Activated T-cell treated with anti-CD3 and anti-CD28 coated beads for 1 hour (primary cell): ENCODE results near the gene HDGF.

ENCODE experiments used
- DNase-seq: peaks from one replicate; pipeline ENCODE4 v3.0.0-alpha.2; 2020; ENCODE audit warnings: low read depth

The HDGF gene

DNA sequence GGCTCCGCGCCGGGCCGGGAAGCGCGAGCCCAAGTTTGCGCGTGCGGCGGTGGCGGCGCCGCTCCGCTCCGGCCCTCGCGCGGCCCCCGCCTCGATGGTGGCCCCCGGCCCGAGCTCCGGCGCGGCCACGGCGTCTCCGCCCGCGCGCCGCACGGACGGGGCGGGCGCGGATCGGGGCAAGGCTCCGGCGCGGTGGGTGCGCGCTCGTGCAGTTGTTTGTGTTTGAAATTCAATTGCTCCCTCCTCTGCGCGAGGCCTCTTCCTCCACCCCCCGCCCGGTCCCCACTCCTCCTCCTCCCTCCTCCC lies at the start of gene HDGF:
TSS of gene HDGF (minus strand) at position 225 of the 306 bp plus-strand sequence. CDS start 246 bp downstream, outside the sequence.
- DNase-seq: no peak

DNA sequence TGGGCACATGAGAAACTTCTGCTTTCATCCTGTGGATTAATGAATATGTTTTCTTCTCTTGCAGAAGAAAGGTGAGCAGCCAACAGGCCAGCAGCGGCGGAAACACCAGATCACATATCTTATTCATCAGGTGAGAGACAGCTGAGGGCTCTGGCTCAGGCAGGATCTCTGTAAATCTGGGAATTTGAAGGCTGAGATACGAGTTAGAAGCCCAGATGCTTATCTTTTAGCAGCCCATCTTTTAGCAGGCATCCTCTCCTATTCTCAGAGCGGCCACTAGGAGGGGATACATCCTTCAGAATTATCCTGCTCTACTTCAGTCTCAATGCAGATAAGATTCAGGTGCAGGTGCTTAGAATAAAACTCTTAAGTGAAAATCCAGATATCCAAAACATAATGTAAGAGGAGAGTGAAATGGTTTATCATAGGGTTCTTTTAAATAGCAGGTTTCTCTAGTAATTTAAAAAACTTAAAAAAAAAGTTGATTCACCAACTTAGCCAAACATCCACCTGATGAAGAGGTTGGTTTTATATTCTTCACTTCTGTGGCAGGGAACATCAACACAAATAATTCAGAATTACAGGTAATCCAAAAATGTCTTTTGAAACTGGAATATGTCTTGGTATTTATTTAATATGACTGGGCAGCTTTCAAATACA lies 45.9 kb upstream of the HDGF start:
- DNase-seq: peak; percentile 42

DNA sequence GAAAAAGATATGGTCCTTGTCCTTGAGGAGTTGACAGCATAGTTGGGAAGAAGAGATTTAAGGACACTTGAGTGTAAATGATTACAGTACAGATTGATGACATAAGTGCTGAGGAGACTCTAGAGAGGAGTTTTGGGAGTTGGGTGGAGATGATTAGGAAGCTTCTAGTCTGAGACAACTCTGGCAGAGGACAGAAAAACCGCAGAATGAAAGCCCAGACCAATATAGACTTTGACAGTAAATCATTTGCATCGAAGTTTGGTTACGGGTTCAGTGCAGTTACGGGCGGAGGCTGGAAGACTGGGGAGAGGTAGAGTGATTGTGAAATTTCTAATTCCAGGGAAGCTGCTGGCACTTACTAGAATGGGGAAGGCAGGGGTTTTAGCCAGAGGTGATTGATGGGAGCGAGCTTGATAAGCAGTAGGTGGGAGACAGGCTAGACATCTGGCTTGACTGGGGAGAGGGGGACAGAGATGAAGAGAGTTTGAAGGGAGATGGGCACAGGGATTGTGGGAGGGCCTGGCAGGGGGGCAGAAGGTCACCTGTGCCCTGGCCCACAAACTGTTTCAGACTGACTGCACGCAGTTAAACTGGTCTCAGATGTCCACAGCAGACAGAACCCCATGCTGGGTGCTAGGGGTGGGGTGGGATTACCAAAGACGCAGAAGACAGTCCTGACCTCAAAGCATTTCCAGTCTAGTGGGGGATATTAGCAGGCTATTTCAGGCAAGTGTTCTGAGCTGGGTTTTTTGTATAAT lies 45.0 kb upstream of the HDGF start:
- no peak for DNase-seq

DNA sequence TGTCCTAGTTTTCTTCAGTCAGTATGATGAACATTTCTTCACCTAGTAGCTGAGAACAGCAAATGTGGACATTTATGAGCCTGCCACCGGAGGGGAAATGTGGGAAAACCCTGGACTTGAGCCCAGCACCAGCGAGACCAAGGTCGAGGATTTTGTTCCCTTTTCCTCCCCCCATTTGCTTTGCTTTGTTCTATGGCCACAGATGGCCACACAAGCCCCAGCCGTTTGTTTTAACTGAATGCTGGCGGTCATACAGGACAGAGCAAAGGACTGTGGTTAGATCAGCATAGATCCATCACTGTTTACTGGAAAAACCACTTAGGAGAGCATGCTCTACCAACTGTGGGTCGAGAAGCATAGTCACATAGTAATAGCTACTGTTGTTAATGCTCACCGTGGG lies 44.3 kb upstream of the HDGF start:
- no peak for DNase-seq

DNA sequence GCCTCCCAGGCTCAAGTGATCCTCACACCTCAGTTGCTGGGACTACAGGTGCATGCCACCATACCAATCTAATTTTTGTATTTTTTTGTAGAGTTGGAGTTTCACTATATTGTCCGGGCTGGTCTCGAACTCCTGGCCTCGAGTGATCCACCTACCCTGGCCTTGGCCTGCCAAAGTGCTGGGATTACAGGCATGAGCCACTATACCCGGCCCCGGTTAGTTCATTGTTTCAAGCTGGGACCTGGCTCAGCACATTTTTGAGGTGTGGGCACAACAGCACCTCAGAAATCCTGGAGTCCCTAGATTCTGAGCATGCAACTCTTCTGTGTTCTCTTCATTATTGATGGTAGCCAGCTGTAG lies 43.9 kb upstream of the HDGF start:
- no peak for DNase-seq

DNA sequence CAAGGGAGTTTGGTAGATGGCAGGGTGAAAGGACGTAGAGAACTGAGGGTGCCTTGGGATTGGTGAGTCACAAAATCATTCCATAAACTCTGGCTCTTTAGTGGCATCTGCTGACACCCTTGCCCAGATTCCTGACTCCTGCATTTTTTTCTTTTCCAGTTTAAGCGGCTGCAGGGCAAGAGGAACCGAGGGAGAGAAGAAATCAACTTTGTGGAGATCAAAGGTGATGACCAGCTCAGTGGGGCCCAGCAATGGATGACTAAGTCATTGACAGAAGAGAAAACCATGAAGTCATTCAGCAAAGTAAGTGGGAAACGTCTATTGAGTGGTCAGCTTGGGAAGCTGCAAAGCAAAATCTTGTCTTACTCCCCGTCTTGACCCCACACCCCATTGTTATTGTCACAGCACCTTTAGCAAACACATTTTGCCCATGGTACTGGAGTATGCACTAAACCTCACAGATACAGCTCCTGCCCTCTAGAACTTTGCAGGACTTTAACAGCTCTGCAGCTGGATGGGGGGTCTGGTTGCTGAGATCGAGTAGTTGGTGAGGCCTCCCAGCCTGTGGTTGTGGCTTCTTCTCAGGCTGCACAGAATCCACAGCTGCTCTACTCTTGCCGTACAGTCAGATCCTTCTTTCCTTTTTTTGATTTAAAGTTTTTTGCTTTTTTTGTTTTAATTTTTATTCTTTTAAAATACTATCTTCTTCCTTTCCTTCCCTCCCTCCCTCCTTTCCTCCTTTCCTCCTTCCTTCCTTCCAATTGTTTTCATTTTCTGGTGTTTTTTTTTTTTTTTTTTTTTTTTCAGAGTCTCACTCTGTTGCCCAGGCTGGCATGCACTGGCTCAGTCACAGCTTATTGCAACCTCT lies 43.3 kb upstream of the HDGF start:
- DNase-seq: no peak

DNA sequence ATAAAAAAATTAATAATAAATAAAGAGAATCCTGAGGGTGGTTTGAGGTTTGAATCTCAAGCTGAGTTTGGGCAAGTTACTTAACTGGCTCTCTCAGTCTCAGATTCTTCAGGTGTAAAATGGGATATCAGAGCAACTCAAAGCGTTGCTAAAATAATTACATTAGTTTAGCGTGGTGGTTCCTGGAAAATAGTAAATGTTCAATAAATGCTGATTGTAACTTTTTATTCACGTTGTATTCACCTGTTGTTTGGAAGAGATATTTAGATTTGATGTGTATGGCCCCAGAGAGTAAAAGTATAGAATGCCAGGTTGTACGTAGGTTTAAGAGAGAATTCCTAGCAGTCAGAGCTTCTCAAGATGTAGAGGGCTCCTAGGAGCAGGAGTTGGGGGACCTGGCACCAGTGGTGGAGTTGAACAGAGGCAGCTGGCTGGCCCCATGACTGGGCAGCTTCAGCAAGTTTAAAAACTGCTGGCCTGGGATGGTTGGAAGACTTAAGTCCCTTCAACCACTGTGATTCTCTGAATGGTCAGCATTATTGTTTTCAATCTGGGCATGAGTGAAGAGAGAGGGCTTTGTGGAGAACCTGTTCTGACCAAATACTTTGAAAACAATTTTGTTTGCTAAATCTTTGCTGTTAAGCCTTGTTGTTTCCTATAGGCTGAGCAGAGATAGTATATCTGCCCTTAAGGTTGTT lies 38.3 kb upstream of the HDGF start:
- DNase-seq: no peak

DNA sequence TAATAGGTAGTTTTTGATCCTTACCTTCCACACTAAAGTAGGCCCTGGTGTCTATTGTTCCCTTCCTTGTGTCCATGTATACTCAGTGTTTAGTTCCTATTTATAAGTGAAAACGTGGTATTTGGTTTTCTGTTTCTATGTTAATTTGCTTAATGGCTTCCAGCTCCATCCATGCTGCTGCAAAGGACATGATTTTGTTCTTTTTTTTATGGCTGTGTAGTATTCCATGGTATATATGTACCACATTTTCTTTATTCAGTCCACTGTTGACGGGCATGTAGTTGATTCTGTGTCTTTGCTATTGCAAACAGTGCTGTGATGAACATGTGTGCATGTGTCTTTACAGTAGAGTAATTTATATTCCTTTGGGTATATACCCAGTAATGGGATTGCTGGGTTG lies 36.7 kb upstream of the HDGF start:
- no peak for DNase-seq

DNA sequence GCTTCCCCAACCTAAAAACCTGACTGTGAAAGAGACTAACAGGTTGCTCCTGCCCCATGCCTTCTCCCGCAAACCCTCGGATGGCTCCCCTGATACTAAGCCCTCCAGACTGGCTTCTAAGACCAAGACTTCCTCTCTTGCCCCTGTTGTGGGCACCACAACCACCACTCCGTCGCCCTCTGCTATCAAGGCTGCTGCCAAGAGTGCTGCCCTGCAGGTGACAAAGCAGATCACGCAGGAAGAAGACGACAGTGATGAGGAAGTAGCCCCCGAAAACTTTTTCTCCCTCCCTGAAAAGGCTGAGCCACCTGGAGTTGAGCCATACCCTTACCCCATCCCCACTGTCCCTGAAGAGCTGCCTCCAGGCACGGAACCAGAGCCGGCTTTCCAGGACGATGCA lies 35.2 kb upstream of the HDGF start:
- no peak for DNase-seq

DNA sequence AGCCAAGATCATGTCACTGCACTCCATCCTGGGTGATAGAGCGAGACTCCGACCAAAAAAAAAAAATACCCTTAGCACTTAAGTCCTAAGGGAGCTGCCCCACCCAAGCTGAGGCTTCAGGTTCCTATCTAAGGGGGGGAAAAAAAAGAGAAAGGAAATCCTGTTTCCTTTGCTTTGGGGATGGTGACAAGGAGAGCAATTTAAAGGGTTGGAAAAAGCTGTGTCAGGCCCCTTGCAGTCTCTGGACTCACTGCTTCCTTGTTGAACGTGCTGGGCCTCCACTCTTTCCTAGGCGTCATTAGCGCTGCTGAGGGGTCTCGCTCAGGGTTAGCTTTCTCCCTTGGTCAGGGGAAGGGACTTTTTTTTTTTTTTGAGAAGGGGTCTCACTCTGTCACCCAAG lies 34.0 kb upstream of the HDGF start:
- DNase-seq: no peak

DNA sequence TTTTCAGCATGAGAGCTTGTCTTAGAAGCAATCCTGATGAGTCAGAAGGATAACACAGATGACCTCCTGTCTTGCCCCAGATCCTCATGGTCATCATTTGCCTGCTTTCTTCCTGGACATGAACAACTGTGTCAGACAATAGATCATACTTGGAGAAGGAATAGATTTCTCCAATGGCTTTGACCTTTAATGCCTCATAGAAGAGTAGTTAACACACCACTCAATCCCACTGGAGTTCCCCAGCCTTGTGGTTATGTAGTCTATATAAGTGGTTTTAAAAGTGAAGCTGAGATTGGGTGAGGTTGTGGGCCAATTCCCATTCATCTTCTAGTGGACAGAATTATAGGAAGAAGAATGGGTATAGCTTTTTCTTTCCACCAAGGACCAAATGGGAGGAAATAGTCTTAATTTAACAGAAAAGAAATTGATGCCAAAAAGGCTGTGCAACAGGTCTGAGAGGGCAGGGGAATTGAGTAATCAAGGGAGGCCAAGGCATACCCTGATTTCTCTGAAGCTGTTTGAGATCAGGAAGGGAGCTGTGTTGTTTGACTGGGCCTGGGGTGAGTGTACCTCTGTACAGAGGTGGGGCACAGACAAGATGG lies 30.2 kb upstream of the HDGF start:
- DNase-seq: no peak

DNA sequence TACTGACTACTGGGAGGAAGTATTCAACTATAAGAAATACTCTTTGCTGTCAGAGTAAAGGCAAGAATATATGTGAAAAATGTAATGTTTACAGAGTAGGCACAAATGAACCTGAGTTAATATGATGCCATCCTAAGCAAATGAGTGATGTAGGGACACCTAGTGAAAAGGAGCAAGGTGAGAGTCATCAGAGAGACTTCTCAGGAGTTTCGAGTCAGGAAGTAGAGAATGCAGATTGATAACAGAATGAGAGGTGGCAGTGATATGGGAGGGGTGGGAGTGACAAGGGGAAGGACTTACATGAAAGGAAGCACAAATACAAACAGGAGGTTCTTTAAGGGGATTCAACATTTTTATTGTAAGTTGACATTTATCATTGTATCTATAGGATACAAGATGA lies 26.1 kb upstream of the HDGF start:
- DNase-seq: no peak

DNA sequence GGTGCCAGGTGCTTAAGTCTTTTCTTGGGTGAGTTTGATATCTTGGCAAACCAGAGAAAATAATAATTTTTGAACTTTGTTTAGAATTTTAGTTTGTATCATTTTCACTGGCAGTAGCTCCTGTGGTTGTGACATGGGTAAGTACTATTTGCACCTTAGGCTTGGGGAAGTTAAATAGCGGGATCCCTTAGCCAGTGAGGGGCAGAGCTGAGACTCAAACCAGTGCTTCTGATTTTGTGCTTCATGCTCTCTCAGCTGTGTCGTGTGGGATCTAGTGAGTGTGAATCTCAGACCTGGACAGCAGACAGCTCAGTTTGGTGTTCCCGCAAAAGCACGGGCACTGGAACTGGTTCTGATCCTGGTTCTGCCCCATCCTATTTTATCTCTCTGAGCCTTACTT lies 25.5 kb upstream of the HDGF start:
- DNase-seq: no peak

DNA sequence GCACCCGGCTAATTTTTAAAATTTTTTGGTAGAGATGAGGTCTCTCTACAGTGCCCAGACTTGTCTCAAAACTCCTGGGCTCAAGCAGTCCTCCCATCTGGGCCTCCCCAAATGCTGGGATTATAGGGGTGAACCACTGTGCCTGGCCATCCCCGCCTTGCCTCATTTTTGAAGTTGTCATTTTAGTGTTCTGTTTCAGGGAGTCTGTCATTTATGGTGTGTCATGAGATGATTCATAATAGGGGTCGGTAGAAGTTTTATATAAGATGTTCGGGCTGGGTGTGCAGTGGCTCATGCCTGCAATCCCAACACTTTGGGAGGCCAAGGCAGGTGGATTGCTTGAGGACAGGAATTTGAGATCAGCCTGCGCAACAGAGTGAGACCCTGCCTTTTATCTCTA lies 24.3 kb upstream of the HDGF start:
- DNase-seq: no peak

DNA sequence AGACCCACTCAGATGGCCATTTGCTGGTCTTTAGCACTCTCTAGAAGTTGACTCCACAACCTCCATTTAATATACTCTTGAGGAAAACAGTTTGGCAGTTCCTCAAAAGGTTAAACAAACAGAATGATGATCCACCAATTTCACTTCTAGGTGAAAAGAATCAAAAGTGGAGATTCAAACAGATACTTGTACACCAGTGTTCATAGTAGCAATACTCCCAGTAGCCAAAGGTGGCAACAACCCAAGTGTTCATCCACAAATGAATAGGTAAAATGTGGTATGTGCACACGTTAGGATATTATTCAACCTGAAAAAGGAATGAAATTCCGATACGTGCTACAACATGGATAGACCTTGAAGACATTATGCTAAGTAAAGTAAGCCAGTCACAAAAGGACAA lies 22.1 kb upstream of the HDGF start:
- DNase-seq: no peak

DNA sequence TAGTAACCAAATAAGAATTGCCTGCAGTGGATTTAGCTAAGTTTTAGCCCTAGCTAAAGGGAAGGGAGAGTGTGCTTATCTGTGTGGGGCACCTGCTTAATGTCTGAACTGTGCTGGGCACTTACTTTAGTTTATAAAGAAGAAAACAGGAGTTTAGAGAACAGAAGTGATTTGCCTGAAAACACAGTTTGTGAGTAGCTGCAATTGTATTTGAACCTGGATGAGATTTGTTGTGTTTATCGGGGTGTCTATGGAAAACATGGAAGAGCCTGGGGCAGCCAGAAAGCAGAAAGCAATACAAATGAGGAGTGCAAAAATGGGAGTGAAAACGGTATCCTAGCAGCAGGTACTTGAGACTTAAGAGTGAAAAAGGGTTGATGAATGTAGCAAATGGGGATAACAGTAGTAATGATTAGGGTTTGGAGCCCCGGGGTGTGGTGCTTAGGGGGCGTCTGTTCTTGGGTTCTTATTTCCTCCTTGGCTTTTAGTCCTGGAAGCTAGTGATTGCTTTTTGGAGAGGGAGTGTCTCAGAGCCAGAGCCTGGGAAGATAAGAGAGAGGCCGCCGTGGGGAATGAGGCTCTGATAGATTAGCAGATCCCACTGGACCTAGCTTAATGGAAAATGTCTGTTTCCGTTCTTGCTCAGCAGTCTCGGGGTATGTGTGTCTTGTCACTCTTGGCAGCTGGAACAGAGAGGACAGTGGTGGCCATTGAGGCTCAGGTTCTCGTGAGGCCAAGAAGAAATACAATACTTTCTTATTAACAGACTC lies 21.4 kb upstream of the HDGF start:
- DNase-seq: no peak

DNA sequence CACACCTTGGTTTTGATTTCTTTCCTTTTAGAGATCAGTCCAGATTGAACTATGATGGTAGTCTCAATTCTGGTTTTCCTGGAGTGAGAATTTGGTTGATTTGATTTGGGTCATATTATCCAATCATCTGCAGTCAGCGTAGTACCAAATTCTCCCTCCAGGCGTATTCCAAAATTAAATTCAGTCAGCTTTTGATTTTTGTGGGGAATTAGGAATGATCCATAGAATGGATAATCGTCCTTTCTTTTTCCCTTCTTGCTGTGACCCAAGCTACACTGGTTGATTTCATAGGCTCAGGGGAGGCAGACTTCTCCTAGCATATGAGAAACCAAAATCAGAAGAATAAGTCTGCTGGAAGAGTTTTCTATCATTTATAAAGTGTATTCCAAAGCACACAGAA lies 20.7 kb upstream of the HDGF start:
- no peak for DNase-seq

DNA sequence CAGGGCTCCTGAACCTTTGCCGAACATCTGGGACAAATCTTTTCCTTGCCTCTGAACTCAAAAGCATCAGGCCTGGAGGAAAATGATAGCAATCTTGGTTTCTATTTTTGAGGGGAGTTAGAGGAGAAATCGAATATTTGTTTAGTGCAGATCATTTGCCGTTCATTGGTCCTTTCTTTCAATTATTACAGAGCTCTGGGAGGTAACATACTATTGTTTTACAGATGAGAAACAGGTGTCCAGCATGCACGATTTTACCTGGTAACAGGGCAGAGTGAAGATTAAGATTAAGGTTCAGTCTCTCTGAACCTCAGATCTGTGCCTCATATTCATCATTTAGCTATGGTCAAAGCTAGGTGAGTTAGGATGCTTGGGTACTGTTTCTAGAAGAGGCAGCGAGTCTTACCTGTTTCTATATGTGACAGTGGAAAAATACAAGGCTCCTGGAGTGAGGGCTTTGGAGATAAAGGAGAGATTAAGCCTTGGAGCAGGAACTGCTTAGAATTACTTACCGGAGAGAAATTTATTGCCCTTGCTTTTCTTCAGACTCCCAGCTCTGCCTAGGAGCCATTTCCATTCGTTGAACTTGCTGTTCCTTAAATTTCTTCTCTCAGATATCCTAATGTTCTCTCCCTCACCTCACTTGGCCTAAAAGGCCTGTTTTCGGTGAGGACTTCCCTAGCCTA lies 17.3 kb upstream of the HDGF start:
- no peak for DNase-seq

DNA sequence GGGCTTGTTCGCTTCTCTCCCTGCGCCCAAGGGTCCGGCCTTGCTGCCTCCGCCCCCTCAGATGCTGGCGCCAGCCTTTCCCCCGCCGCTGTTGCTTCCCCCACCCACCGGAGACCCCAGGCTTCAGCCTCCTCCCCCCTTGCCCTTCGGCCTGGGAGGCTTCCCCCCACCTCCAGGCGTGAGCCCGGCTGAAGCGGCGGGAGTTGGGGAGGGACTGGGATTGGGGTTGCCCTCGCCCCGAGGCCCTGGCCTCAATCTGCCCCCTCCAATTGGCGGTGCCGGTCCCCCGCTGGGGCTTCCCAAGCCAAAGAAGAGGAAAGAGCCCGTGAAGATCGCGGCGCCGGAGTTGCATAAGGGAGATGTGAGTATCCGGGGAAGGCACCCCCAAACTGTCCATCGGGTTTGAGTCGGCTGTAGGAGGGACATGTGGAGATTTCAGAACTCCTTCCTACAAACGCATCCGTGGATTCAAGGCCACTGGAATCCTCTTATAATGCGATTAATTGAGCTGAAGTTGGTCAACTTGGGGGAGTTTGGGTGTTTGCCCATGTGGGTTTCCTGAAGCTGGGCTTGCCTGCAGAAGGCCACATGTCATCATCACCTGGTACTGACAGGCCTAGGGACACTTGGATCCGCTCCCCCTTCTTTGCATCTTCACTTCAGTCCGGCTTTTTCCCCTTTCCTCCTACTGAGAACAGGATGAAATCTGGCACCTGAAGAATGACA lies 16.6 kb upstream of the HDGF start:
- DNase-seq: no peak
